ENCODE data around the gene SLC35A3. TPM values are rescaled to one million over a fixed set of nuclear protein-coding genes. Genes with fewer than 3 reads are reported as not detected.

SLC35A3 gene
- total and polyA plus RNA-seq, 2 of the 4 experiments (the other 2 are of a cell fraction): 9.6 to 13.6 TPM

- H3K9me1 ChIP-seq (ENCODE audit: insufficient read depth, low read length): peaks cover 9% of the 10 kb centered on the region
- ChIA-PET POLR2A (ENCODE audit: unreplicated experiment) (no interaction called here), CTCF (interaction anchor here (0.6 kb wide), 1 partner anchor 14 kb away, joined by 3 read pairs; no protein-coding TSS in a partner anchor)
- H3K9ac ChIP-seq (ENCODE audit: low read depth, low read length): no peak overlapping the region
- H2BK120ac ChIP-seq (ENCODE audit: low read depth, low read length): no peak overlapping the region
- no peak overlapping the region for H2AFZ ChIP-seq (replicated peaks; ENCODE audit: low read length, poor library complexity)
- H2BK5ac ChIP-seq (ENCODE audit: low read depth, low read length, poor library complexity, severe bottlenecking): no peak overlapping the region
- intact Hi-C loops (cut with micrococcal nuclease) (no loop called here), dilution Hi-C loops (cut with HindIII; ENCODE audit: low sequenced_read_pairs, unreplicated experiment) (no loop called here), in situ Hi-C loops (cut with MboI; ENCODE audit: low sequenced_read_pairs) (no loop called here)
- no peaks in the 10 kb centered on the region for H3K9me3 ChIP-seq (ENCODE audit: control insufficient read depth, insufficient read depth, low read length)
- H3K14ac ChIP-seq (replicated peaks; ENCODE audit: low read depth, low read length): no peak overlapping the region
- no TSS peak for BruUV-seq (replicated peaks)
- no peak overlapping the region for H3K4me3 ChIP-seq (ENCODE audit: insufficient read depth, low read depth, low read length)
- H2BK20ac ChIP-seq (ENCODE audit: low read depth, low read length): no peak overlapping the region
- H3K4me1 ChIP-seq (ENCODE audit: control insufficient read depth, insufficient read depth, low read length): peaks cover 4% of the 10 kb centered on the region
- no peak overlapping the region for H3K27ac ChIP-seq (ENCODE audit: insufficient read depth, low read length)
- no peaks in the 10 kb centered on the region for H3K36me3 ChIP-seq (ENCODE audit: control insufficient read depth, insufficient read depth, low read length)
- H3K4ac ChIP-seq (ENCODE audit: low read depth, low read length): no peak overlapping the region
- no peaks in the 10 kb centered on the region for H3K27me3 ChIP-seq (ENCODE audit: control insufficient read depth, insufficient read depth, low read length)
- H3K56ac ChIP-seq (ENCODE audit: extremely low read depth, insufficient read depth, low read length): no peak overlapping the region
- no peak overlapping the region for H4K5ac ChIP-seq (ENCODE audit: low read depth, low read length)
- DNase-seq: no peak
- no peak overlapping the region for H2BK15ac ChIP-seq (ENCODE audit: low read depth, low read length)
- TF ChIP-seq RCOR1 (IDR thresholded peaks at IDR 0.05; ENCODE audit: insufficient replicate concordance, low read length) (no peak), CEBPB (IDR thresholded peaks at IDR 0.05; ENCODE audit: low read depth, low read length) (no peak), SMC3 (IDR thresholded peaks at IDR 0.05; ENCODE audit: low read depth, low read length) (no peak), CHD1 (IDR thresholded peaks at IDR 0.05; ENCODE audit: low read depth, low read length) (no peak), MXI1 (IDR thresholded peaks at IDR 0.05; ENCODE audit: borderline replicate concordance, low read depth, low read length) (no peak), FOS (IDR thresholded peaks at IDR 0.05; ENCODE audit: low read depth, low read length) (no peak), CTCF (conservative IDR thresholded peaks at IDR 0.05; ENCODE audit: low read depth, low read length) (no peak), MAFK (IDR thresholded peaks at IDR 0.05; ENCODE audit: low read depth, low read length) (no peak), USF2 (IDR thresholded peaks at IDR 0.05; ENCODE audit: low read depth, low read length) (no peak), RFX5 (IDR thresholded peaks at IDR 0.05; ENCODE audit: low read depth, low read length) (no peak), MAZ (IDR thresholded peaks at IDR 0.05; ENCODE audit: borderline replicate concordance, low read depth, low read length) (no peak), BHLHE40 (IDR thresholded peaks at IDR 0.05; ENCODE audit: low read depth, low read length) (no peak), RAD21 (IDR thresholded peaks at IDR 0.05; ENCODE audit: low read length) (no peak), POLR2A (IDR thresholded peaks at IDR 0.05; ENCODE audit: low read depth, low read length) (no peak), NFE2L2 (IDR thresholded peaks at IDR 0.05; ENCODE audit: low read depth, low read length) (no peak)
- no peak overlapping the region for H3K4me2 ChIP-seq (ENCODE audit: low read depth, low read length)
- H4K91ac ChIP-seq (ENCODE audit: insufficient read depth, low read depth, low read length): no peak overlapping the region
- H4K8ac ChIP-seq (ENCODE audit: low read depth in 2 of 2, low read length in 2 of 2): no peak overlapping the region
- no peak overlapping the region for H2AK9ac ChIP-seq (replicated peaks; ENCODE audit: low read depth, low read length, poor library complexity)
- ATAC-seq (ENCODE audit: low read depth): no peak
- WGBS, 2 experiments (ENCODE audit: extremely low coverage in 2 of 2, insufficient read length in 1 of 2): no CpG with 5 or more reads among the region's 2 CpGs
- H3K79me1 ChIP-seq (ENCODE audit: low read depth in 1 of 2, low read length in 2 of 2): peaks cover 6 to 15% of the 10 kb centered on the region in 2 experiments; a peak in 3 of 4 replicates
- no peak overlapping the region for H3K23ac ChIP-seq (ENCODE audit: low read depth, low read length)
- no peak overlapping the region for H2AK5ac ChIP-seq (ENCODE audit: low read depth, low read length)
- no peaks in the 10 kb centered on the region for H4K20me1 ChIP-seq (ENCODE audit: insufficient read depth, low read length)
- no peak overlapping the region for H3K18ac ChIP-seq (ENCODE audit: low read depth, low read length)
Measured at GRCh38 chr1:99965646-99966375, 4.0 kb upstream of the SLC35A3 start.
